HG02759 (cell line): Measurements from ENCODE around the gene RECK.
"Not testable (repeated sequence)": the region's sequence is repeated elsewhere in the genome, so short reads cannot be mapped to it uniquely, and the experiment has no call there.

ENCODE experiments used
- ATAC-seq: cut with Tn5 transposase; IDR thresholded peaks from one replicate; pipeline ENCODE4 v1.9.1; 2021; ENCODE audit warnings: mild to moderate bottlenecking, moderate library complexity; ENCODE audit not compliant: unreplicated experiment

The RECK gene

DNA sequence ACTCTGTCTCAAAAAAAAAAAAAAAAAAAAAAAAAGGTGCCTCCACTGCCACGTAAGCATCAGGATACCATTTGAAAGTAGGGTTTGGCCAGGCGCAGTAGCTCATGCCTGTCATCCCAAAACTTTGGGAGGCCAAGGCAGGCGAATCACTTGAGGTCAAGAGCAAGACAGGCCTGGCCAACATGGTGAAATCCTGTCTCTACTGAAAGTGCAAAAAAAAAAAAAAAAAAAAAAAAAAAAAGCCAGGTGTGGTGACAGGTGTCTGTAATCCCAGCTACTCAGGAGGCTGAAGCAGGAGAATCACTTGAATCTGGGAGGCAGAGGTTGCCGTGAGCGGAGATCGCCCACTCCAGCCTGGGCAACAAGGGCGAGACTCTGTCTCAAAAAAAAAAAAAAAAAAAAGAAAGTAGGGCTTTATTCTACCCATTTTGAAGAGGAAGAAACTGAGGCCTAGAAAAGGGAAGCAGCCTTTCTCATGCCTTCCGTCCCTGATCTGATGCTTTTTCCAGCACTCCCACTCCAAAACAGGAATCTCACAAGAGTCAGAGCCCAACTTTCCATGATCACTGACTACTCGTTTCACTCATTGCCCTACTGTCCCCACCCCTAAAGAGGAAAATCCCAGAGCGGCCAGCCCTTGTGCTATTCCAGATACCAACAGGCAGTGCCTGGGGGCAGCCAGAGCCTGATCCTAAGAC, 116.2 kb downstream of the RECK start:
- no peak for ATAC-seq

DNA sequence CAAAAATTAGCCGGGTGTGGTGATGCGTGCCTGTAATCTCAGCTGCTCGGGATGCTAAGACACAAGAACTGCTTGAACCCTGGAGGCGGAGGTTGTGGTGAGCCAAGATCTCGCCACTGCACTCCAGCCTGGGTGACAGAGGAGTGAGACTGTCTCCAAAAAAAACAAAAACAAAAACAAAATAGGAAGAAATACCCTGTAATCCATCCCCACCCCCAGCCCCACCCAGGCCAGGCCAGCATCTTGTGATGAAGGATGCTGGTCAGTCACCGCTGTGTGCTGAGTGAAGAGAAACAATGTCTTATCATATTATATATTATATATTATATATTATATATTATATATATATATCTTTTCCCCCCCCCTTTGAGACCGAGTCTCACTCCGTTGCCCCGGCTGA, 117.0 kb downstream of the RECK start:
- ATAC-seq, result no peak

DNA sequence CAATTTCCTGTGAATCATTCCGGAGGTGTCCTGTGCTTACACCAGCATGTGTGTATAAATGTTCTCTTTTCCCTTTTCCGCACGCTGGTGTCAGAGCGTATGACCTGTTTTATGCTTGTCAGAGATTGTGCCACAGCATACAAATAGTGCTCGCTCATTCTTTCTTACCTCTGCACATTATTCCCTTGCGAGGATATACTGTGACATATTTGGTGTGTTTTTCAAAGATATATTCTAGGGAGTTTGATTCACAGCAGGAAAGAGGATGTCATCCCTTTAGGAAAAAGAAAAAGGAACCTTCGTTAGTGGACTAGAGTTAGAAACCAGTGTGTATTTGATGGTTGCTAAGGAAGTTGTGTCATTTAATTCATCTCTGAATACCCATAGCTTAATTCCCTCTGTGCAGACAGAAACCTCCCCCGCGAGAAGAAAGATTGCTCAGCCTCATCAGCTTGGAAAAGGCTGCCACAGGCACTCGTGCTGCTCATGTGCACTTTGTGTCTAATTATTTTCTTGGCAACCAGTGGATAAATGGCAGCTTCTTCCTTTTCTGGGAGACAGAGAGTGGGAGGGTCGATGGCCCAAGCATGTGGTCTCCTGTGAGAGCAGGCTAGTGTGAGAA, 117.7 kb downstream of the RECK start:
- no peak for ATAC-seq

DNA sequence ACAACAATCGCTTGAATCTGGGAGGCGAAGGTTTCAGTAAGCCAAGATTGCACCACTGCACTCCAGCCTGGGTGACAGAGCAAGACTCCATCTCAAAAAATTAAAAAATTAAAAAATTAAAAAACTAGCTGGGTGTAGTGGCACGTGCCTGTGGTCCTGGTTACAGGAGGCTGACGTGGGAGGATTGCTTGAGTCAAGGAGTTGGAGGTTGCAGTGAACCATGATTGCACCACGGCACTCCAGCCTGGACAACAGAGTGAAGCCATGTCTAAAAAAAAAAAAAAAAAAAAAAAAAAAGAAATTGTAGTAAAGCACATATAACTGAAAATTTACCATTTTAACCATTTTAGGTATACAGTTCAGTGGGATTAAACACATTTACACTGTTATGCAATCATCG, 119.4 kb downstream of the RECK start:
- no peak for ATAC-seq

DNA sequence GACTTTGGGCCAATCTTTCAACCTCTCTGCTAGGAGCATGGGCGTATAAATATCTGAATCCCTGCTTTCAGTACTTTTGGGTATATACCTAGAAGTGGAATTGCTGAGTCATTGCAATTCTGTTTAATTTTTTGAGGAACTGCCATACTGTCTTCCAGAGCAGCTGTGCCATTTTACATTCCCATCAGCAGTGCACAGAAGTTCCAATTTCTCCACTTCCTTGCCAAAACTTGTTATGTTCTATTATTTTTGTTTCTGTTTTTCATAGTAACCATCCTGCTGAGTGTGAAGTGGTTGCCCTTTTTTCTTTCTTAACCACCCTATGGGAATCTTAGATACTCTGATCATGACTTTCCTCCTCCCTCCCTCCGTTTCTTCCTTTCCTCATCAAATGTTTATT, 121.4 kb downstream of the RECK start:
- ATAC-seq, result no peak

DNA sequence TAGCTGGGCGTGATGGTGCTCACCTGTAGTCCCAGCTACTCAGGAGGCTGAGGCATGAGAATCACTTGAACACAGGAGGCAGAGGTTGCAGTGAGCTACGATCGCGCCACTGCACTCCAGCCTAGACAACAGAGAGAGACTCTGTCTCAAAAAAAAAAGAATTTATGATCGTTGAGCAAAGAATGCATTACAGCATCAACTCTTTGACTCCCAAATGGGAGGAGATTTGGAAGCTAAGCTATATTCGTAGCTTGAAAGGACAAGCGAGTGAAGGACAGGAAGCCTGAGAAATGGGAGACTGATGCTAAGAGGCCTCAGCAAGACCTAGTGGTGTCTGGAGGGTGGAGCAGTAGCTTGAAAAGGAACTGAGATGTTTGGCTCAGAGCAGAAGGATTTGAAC, 122.2 kb downstream of the RECK start:
- ATAC-seq, result no peak

DNA sequence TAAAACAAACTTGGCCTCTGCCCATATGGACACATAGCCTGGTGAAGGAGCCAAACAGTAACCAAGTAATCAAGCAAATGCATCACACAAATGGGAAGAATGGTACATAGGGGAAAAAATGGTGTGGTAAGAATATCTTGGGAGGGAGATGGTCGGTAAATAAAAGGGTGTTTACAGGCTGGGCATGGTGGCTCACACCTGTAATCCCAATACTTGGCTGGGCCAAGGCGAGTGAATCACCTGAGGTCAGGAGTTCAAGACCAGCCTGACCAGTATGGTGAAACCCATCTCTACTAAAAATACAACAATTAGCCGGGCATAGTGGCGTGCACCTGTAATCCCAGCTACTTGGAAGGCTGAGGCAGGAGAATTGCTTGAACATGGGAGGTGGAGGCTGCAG, 122.8 kb downstream of the RECK start:
- ATAC-seq, result not testable (repeated sequence)

DNA sequence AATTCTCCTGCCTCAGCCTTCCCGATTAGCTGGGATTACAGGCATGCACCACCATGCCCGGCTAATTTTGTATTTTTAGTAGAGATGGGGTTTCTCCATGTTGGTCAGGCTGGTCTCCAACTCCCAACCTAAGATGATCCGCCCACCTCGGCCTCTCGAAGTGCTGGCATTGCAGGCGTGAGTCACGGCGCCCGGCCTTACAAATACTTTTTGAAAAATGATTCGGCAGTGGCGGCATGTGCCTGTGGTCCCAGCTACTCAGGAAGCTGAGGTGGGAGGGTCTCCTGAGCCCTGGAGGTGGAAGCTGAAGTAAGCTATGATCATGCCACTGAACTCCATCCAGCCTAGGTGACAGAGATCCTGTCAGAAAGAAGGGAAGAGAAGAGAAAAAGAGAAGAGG, 123.4 kb downstream of the RECK start:
- not testable (repeated sequence) for ATAC-seq

DNA sequence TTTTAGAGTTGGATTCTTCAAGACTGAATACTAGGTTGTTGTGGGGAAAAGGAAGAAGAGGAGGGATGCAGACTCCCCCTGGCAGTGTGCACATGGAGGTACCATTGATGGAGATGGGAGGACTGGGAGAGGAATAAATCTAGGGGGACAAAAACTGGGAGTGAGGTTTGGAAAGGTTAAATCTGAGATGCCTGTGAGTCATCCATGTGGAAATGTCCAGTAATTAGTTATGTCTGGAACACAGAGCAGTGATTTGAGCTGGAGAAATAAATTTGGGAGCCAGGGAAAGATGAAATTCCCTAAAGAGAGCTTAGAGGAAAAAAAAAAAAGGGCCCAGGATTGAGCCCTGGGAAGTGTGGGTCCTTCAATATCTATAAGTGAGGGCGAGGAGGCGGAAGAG, 124.5 kb downstream of the RECK start:
- no peak for ATAC-seq

DNA sequence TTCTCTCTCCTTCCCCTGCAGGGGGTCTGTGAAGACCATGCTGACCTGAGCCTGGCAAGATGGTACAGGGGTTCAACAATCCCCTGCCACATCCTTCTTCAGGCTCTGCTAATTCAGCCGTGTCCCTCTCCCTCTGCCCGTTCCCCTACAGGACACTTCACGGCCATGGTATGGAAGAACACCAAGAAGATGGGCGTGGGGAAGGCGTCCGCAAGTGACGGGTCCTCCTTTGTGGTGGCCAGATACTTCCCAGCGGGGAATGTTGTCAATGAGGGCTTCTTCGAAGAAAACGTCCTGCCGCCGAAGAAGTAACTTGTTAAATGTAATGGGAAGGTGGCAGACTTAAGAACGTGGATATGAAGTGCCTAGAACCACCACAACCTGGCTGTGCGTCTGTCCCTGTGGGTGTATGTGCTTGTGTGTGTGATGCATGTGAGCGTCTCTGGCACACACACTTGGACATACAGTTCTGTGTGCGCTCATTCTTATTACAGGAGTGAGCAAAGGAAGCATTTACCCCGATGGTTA, 125.6 kb downstream of the RECK start:
- ATAC-seq, result no peak

DNA sequence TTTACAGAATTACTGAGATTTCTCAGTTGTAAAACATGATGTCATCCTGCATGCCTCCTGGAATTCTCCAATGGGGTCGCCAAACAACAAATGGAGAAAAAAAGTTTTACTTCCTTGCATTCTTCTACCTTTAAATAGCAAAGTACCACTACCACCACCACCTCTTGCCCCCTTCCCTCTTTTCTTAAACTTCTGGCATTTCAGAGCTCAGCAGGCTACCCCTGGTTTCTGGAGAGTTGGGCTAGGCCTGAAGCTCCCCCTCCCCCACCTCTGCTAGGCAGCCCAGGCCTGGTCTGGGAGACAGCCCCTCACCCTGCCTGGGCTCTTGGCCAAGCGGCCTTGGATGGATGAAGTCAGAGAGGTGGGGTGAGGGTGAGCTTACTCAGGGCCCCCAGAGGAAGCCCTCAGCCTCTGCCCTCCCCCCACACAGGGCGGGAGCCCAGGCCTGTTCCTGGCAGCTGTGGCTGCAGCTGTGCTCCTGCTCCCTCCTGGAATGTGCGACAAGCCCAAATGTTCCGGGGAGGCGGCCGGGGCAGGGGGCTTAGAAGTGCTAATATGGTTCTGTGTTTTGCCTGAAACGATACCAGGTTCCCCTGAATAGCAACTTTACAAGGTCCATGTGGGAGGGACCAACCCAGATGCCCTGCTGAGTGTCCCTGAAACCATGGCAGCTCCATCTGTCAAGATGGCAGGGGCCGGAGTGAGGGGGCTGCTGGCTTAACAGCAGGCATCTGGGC, 126.5 kb downstream of the RECK start:
- no peak for ATAC-seq

DNA sequence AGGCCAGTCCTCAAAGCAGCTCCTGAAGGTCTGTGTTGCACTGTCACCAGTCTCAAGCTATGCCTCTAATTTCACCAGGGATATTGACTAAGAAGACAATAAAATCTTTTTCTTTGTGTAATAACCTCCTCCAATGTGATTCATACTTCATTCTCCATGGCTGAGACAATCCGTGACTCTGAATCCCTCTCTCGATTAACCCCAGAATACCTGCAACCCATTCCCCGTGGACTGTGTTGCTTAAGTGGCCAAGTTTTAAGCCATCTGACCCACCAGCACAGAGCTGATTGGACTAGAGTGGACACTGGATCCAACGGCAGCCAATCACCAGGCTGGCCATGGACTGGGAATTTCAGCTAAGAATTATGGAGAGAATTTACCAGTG, 127.1 kb downstream of the RECK start:
- ATAC-seq, result no peak

DNA sequence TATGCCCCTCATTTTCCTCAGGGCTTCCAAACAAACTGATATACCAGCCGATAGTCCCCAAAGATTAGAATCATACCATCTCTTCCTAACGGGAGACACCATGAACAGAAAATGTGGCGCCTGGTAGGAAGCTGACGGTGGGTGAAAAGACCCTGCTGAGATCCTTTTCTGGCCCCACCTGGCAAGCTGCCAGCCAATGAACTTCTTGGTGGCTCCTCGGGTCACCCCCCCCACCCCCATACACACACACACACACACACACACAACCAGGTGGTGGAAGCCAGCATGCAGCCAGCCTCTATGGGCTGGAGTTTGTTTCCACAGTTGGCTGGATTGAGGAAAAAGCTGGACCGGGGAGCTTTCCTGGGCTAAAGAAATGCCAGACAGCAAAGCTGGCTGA, 127.7 kb downstream of the RECK start:
- ATAC-seq, result no peak

DNA sequence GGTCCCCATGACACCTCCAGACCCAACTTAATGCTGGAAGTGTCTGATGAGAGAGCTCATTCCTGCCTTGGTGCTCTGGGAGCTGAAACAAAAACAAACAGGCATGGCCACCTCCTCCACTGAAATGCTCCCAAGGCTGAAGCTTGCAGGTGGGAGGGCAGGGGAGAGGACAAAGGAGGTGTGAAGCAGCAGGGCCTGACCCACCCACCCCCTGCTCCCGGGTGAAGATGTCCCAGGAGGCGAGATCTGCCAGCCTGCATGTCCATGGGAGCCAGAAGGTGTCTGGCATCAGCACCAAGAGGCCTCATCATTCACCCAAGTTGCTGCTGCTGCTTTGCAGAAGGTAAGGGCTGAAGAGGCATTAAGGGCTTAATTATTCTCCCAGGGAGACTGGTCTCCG, 128.3 kb downstream of the RECK start:
- ATAC-seq, result no peak

DNA sequence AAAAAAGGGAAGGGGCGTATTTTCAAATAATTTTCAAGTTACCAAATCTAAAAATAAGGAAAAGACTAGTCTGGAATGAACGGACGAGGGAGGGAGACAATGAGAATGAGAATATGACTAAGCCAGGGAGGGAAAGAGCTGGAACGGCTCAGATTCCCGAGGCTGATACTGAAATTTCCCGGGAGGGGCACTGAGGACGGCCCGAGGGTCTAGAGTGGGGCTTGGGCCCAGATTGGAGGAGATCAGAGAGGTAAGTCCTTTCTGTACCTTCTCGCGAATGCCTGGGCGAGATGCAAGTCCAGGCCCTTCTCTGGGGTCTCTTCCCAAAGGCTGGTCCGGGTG, 129.1 kb downstream of the RECK start:
- ATAC-seq, result no peak

DNA sequence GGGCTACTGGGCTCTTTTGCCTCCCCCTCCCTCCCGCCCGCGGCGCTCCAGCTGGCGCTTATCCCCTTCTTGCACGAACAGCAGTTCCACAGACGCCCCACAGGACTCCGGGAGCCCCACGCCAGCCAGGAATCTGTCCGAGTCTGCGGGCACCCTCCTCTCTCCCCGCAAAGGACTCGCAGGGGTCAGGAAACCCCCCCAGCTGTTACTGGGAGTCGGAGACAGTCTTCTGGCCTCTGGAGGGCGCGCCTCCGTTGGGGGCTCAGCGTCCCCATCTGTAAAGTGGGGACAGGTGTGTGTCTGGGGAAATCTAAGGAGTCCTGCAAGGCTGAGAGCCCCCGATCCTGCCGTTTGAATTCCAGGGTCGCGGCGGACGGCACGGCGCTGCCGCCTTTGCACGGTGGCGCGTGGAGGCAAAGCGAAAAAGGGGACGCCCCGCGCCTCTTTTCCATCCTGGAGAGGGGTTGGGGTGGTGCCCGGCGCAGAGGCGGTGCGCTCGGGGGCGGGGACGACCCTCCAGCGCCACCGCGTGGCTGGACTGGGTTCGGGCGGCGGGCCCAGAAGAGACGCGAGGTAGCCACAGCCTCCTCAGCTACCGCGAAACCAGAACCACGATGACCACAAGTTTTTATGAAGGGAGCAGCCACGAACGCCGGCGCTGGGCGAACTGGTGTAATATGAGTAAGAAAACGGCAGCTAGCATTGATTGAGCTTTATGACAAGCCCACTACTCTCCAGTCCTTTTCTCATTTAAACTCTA, 129.6 kb downstream of the RECK start:
- ATAC-seq, result peak; percentile 94

DNA sequence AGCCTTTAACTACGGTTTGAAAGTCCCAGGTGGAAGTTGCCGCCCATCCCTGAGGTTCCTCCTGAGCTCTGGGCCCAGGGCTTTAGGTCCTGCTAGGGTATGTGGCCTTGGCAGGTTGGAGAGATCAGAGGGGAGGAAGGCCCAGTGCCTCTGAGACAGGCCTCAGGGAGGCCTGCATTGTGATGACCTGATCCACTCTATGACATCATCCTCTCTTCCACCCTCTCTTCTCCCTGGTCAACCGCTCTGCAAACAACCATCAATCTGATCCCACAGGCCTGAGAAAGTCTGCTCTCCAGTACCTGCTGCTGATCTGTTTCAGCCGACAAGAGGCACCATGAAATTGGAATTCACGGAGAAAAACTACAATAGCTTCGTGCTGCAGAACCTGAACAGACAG, 132.5 kb downstream of the RECK start, which contains the start of gene CCIN:
Gene CCIN (plus strand): TSS at position 223 of the 400 bp plus-strand sequence. CDS start 115 bp downstream, at position 338.
- ATAC-seq, result no peak

DNA sequence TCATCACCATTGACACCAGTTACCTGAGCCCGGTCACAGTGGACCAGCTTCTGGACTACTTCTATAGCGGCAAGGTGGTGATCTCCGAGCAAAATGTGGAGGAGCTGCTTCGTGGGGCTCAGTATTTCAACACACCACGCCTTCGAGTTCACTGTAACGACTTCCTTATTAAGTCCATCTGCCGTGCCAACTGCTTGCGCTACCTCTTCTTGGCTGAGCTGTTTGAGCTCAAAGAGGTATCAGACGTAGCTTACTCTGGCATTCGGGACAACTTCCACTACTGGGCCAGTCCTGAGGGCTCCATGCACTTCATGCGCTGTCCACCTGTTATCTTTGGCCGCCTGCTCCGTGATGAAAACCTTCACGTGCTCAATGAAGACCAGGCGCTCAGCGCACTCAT, 133.0 kb downstream of the RECK start:
- no peak for ATAC-seq

DNA sequence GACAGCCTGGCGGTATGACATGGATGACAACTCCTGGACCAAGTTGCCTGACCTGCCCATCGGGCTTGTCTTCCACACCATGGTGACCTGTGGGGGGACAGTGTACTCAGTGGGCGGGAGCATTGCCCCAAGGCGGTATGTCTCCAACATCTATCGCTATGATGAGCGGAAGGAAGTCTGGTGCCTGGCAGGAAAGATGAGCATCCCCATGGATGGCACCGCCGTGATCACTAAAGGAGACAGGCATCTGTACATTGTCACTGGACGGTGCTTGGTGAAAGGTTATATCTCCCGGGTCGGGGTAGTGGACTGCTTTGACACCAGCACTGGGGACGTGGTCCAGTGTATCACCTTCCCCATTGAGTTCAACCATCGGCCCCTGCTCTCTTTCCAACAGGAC, 133.8 kb downstream of the RECK start:
- no peak for ATAC-seq

DNA sequence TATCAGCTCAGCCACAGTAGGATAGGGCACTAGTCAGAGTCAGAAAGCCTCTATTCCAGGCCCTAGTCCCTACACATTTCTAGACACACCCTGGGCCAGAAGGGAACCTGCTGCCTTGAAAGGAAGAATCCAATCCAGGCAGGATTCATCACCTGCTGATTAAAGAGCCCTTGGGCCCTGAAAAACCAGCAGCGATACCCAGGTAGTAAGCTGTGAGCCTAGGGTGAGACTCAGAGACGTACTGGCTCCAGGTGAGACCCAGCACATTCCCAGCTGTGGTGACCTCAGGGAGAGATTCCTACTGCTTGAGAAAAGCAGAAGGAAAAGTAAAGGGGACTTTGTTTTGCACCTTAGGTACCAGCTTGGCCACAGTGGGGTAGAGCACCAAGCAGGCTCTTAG, 137.1 kb downstream of the RECK start:
- ATAC-seq, result no peak
